ENCODE measurements around the gene IYD.
"Not testable (repeated sequence)": the region's sequence is repeated elsewhere in the genome, so short reads cannot be mapped to it uniquely, and the experiment has no call there.

IYD gene

GRCh38 chr6:150435832-150436231 is 67.0 kb downstream of the IYD start:
- DNase-seq, result no peak

DNA sequence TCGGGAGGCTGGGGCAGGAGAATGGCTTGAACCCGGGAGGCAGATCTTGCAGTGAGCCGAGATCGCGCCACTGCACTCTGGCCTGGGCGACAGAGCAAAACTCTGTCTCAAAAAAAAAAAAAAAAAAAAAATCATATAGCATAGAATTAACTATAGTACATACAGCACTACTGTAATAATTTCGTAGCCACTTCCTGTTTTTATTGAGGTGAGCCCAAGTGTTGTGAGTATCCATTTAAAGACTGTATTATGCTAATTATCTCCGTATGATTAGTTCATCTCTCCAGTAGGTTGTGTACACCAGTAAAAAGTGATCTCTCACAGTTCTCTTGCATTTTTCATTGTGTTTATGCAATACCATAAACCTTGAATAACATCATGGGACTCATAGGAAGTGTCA is 70.6 kb downstream of the IYD start:
- DNase-seq, result no peak

DNA sequence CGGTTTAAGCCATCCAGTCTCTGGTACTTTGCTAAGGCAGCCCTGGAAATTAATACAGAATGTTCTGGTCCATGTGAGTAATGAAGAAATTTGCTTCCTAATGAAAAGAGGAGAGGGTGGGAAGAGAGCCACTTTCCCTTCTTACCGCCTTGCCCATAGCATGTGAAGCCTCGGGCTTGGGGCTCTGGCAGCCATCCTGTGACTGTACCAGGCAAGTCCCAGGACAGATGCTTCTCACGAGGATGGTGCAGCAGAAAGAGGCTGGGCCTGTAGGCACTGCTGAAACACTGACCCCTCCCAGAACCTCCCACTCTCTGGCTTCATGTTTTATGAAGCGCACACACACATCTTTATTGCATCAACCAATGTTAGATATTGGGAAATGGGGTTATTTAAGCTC is 74.8 kb downstream of the IYD start:
- no peak for DNase-seq

GRCh38 chr6:150444308-150444707 is 75.5 kb downstream of the IYD start:
- DNase-seq, result no peak

GRCh38 chr6:150445486-150445885 is 76.7 kb downstream of the IYD start:
- DNase-seq, result no peak

DNA sequence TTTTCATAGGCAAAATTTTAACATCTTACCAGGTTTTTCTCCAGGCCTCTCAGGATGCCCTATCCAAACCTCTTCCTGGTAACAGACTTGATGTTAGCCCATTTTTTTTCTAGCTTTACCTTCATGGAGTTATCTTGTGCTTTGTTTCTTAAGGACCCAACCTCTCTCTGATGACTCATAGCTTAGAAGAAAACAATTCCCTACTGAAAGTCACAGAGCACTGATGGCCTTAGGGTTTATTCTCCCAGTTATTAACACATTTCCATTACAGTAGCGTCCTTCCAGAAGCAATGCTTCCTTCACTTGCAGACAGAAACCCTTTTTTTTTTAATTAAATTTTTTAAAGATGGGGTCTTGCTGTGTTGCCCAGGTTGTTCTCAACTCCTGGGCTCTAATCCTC is 79.4 kb downstream of the IYD start:
- no peak for DNase-seq

DNA sequence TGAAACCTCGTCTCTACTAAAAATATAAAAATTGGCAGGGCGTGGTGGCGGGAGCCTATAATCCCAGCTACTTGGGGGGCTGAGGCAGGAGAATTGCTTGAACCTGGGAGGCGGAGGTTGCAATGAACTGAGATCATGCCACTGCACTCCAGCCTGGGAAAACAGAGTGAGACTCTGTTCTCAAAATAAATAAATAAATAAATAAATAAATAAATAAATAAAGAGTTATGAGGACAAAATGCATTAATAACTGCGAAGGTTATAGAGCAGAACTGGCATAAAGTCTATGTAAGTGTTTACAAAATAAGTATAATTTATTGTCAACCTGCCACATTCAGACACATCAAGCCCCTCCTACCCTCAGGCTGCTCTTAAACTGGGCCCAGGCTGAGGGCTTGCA is 80.2 kb downstream of the IYD start:
- DNase-seq, result not testable (repeated sequence)

- DNase-seq, result no peak
These were observed 82.1 kb downstream of the IYD start for GRCh38 chr6:150450918-150451317.

DNA sequence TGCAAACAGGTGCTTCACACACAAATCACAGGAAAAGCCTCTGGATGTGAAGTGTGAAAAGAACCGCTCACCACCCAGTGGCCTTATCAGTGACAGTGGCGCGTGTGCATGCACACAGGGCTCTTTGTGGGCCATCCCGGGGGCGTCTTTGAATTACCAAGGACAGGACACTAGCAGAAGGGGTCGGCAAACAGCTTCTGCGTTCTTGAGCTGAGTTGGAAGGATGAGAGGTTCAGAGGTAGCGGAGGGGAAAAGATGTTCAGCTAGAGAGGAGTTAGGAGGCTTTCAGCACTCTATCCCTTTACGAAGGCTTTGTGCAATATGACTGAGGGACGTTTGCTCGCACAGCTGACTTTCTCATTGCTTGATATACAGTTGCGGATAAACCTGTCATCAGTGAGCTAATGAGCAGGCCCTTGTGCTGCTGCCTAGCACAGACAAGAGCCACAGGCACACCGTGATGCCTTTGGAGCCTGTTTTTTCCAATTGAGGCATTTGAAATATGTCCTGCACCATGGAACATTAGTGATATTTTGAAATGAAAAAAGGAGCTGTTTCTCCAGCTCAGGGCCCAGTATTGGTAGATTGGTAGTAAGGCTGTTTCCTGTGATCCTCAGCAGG is 83.1 kb downstream of the IYD start:
- DNase-seq, result no peak

GRCh38 chr6:150452428-150453243 is 83.8 kb downstream of the IYD start:
- no peak for DNase-seq

DNA sequence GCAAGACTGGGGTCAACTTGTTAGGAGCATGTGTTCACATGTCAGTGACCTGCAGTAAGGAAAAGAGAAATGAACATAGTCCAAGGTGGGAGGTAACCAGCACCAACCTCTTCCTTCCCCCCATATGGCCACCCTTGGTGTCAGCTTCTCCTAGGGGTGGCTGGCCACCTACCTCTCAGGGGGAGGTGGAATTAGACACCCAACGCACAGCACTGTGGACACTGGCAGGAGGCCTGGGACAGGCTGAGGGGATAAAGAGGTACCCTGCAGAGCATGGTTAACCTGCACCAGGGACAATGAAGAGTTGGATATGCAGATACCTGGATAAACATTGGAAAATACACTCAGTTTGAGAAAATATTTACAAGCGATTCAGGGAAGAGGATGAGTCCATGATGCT is 84.5 kb downstream of the IYD start:
- DNase-seq, result no peak
